ENCODE measurements around the gene CLCN2.

The CLCN2 gene

DNA sequence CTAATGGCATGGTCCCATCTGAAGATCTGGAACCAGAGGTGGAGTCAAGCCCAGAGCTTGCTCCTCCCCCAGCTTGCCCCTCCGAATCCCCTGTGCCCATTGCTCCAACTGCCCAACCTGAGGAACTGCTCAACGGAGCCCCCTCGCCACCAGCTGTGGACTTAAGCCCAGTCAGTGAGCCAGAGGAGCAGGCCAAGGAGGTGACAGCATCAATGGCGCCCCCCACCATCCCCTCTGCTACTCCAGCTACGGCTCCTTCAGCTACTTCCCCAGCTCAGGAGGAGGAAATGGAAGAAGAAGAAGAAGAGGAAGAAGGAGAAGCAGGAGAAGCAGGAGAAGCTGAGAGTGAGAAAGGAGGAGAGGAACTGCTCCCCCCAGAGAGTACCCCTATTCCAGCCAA lies 39.7 kb downstream of the CLCN2 start:
- no peak for DNase-seq

DNA sequence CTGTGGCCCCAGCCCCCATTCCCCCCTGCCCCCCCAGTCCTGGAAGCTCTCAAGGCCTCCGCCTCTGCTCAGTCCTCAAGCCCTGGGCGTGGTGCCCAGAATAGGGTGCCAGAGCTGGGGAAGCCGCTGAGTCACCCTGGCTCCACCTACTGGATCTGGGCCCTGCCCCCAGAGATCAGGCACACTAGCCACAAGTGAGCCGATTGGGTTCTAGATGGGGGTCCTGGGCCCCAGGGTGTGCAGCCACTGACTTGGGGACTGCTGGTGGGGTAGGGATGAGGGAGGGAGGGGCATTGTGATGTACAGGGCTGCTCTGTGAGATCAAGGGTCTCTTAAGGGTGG lies 41.3 kb downstream of the CLCN2 start:
- DNase-seq = peak; percentile 14 to 52

DNA sequence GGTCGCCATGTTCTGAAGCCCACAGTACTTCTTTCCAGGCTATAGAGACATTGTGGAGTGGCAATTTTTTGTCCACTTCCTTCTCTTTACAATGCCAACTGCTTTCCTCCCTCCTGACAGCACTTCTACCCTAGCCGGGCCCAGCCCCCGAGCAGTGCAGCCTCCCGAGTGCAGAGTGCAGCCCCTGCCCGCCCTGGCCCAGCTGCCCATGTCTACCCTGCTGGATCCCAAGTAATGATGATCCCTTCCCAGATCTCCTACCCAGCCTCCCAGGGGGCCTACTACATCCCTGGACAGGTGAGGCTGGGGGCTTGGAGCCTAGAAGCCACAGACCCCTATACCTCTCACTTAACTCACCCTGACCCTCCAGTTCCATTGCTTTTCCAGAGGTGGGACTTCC lies 44.2 kb downstream of the CLCN2 start:
- no peak for DNase-seq

DNA sequence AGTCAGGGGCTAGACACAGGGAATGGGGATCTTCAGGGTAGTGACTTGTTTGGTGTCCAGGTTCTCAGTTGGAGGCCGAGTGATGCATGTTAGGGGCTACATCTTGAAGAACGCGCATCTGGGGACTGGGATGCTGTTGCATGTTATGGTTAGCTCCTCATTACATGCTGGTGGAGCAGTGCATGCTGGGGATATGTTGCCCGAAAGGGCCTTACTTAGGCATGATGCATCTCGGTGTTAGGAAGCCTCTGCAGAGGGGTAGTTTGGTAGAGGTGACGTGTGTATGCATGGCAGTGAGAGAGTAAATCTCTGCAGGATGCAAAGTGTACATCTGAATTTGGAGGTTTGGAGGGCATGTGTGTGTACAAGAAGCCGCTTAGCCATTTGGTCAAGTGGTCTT lies 44.6 kb downstream of the CLCN2 start:
- DNase-seq = no peak

DNA sequence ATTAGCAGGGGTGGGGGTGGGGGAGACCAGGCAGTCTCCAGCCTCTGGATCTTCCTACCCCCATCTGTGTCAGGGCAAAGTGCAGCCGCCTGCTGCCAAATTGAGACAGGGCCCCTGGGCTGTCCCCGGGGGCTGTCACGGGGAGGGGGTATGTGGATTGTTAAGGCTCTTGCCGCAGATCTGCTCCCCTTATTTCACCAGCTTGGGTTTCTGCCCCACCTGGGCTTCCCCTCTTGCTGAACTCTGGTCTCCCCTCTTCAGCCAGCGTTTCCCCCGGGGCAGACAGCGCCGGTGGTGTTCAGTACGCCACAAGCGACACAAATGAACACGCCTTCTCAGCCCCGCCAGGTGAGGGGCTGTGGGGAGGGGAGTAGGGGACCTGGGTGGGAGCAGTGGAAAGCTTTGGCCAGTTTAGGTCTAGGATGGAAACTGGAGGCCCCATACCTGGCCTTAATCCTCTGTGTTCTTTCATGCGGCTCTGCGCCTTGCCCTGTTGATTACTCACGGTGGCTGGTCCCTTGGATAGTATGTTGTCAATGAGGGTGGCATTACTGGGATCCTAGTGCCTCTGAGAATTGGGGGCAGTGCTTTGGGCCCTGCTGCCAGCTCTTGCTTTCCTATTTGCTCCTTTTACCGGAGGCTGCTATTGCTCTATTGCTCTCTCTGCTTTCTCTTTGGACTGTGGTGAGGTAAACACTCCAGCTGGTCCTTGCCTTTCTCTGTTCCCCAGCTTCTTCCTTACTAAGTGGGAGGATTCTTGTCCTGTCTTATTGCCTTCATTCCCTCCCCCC lies 45.3 kb downstream of the CLCN2 start:
- DNase-seq = no peak

DNA sequence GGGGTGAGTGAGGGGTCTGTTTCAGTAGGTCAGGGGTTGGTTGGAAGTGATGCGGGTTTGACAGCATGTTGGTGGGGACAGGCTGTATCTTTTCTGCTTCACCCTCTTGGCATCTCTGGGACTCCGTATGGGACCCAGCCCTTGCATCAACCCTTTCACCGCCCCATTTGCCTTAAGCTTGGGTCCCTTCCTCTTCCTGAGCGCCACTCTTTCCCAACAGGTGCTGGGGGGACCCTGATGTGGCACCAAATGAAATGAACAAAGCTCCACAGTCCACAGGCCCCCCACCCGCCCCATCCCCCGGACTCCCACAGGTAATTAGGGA lies 45.9 kb downstream of the CLCN2 start:
- DNase-seq = no peak

DNA sequence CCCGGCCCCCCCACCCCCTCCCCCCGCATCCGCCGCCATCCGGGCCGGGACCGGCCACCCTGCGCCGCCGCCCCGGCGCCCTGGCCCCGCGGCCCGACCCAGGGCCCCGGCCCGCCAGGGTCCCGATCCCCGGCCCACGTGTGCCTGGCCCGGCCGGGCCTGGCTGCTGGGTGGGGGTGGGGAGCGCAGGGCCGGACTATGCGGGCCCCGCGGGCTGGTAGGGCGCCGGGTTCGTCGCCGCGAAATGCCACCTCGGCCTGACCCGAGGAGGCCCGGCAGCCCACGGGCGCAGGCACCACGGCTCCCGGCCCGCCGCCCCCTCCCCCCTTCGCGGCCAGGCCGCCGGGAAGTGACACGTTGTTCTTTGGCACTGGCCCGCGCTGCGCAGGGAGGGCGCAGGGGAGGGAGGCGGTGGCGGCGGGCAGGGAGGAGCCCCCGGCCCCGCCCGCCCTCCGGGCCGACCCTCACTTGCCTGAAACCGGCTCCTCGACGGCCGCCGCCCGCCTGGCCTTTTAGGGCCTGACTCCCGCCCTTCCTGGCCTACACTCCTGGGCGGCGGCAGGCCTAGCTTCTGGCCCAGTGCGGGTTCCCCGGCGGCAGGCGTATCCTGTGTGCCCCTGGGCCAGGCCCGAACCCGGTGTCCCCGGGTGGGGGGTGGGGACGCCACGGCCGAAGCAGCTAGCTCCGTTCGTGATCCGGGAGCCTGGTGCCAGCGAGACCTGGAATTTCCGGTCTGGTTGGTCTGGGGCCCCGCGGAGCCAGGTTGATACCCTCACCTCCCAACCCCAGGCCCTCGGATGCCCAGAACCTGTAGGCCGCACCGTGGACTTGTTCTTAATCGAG lies 46.5 kb downstream of the CLCN2 start:
- DNase-seq = peak in 1 of 2 experiments; percentile 23

DNA sequence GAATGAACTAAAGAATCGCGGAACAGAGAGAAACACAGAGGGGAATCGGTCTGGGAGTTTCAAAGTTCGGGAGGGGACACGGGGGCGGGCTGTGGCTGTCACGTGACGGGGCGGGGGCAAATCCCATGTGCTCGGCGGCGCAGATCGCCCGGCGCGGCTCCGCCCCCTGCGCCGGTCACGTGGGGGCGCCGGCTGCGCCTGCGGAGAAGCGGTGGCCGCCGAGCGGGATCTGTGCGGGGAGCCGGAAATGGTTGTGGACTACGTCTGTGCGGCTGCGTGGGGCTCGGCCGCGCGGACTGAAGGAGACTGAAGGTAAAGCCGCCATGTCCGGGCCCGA lies 47.1 kb downstream of the CLCN2 start, which contains the start of gene EIF4G1:
Gene EIF4G1, plus strand, starts transcription at position 244 of the 337 bp plus-strand sequence. CDS start 1,191 bp downstream, outside the sequence.
- DNase-seq = peak; percentile 77 to 90

DNA sequence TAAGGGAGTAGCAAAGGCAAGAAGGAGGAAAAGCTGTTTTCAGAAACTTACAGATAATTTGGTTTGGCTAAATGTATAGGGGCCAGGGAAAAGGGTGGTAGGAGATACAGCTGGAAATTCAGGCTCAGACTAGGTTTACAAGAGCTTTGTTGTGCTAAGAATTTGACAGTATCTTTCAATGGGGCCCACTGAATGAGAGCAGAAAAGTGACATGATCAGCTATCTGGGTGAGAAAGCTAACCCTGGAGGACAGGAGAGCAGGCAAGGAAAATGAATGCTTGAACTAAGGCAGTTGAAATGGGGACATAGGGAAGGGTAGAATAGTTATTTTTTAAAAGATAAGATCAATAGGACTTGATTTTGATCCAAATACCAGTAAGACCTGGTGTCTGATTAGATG lies 49.8 kb downstream of the CLCN2 start:
- DNase-seq = no peak

DNA sequence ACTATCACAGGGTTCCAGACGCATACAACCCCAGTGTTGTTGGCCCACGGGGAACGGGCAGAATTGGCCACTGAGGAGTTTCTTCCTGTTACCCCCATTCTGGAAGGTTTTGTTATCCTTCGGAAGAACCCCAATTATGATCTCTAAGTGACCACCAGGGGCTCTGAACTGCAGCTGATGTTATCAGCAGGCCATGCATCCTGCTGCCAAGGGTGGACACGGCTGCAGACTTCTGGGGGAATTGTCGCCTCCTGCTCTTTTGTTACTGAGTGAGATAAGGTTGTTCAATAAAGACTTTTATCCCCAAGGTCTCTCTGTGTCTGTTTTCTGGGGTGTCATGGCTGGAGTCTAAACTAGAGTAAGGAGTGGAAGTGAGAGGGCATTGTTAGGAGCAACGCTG lies 52.7 kb downstream of the CLCN2 start:
- no peak for DNase-seq

DNA sequence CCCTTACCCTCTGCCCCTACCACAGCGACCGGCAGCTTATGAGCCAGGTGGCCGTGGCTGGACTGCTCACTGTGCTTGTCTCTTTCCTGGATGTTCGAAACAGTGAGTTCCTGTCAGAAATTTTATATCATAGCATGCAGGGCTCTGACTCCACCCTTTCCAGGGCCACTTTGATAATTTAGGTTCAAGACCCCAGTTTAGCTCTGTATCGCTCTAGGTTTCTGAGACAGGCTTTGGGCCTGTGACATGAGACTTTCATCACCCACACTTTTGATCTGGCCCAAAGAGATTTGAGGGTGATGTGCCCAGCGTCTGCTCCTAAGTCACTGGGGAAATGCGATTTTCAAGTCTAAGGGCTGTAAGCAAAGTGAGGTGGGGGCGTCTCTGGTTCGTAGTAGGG lies 53.5 kb downstream of the CLCN2 start:
- DNase-seq = no peak

DNA sequence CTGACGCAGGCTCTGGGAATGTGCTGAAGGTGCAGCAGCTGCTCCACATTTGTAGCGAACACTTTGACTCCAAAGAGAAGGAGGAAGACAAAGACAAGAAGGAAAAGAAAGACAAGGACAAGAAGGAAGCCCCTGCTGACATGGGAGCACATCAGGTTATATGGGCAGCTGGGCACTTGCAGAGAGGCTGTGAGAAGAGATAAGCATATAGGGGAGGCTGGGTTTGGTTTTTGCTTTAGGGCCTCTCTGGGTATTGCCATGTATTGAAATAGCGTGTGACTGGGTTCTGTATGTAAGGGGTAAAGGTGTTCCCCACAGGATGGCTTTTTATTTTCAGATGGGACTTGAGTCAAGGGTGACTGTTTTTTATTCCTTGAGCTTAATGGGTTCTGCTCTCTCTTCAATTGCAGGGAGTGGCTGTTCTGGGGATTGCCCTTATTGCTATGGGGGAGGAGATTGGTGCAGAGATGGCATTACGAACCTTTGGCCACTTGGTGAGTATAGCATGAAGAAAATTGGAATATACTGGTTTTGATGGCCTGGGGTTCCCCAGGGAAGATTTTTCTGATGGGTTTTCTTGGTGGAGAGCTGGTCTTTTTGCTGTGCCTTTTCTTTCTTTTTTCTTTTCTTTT lies 54.9 kb downstream of the CLCN2 start:
- no peak for DNase-seq

DNA sequence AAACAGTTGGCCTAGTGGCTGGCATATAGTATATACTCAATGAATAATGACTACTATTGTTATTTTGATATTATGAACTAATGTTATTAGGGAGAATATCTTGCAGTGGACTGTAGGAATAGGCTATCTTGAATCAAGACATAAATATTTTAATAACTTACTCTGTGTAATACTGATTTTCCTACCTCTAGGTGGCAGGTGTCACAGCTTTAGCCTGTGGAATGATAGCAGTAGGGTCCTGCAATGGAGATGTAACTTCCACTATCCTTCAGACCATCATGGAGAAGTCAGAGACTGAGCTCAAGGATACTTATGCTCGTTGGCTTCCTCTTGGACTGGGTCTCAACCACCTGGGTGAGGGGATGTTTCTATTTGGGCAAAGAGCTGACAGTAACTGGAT lies 55.8 kb downstream of the CLCN2 start:
- DNase-seq = no peak

DNA sequence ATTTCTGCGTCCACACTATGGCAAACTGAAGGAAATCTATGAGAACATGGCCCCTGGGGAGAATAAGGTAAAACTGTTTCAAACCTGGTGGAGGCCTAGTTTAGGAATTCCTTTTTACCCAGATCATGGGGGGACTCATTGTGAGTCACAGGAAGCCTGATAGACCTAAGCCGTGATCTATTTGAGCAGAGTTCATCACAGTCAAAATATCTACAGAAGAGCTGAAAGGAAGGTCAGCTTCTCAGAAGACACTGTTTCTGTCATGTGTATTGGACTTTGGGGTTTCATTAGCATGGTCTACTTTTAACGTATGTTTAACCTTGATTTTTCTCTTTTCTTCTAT lies 61.1 kb downstream of the CLCN2 start:
- DNase-seq = no peak

DNA sequence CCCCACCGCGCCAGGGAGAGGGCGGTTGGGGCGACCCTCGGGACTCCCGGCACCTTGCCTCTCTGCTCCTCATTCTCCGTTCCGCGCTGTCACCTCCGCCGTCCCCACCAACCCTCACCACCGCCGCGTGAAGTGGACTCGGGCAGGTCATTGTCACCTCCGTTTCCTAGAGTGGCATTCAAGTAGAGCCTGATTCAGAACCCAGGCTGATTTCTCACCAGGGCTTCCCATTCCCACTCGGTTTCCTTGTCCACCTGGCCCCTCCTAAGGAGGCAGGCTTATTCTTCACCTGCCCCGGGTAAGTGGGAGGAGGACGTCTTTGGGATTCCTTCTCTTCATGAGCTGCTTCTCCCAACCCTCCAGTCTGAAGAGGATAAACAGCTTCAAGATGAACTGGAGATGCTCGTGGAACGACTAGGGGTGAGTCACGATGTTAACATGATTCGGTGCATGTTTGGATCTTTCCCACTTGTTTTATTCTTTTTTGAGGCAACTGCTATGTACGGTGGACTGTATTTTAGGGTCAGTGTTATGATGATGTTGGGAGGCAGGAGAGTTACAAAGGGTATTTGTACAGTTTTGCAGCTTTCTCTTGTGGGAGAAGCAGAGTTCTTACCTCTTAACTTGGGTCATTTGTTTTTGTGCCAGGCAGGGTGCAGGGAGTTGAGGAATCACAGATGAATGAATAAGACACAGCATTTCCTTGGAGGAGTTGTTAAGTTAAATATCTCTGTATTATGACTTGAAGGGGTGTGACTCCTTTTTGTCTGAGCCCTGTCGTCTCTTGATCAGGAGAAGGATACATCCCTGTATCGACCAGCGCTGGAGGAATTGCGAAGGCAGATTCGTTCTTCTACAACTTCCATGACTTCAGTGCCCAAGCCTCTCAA lies 61.7 kb downstream of the CLCN2 start:
- DNase-seq = no peak

DNA sequence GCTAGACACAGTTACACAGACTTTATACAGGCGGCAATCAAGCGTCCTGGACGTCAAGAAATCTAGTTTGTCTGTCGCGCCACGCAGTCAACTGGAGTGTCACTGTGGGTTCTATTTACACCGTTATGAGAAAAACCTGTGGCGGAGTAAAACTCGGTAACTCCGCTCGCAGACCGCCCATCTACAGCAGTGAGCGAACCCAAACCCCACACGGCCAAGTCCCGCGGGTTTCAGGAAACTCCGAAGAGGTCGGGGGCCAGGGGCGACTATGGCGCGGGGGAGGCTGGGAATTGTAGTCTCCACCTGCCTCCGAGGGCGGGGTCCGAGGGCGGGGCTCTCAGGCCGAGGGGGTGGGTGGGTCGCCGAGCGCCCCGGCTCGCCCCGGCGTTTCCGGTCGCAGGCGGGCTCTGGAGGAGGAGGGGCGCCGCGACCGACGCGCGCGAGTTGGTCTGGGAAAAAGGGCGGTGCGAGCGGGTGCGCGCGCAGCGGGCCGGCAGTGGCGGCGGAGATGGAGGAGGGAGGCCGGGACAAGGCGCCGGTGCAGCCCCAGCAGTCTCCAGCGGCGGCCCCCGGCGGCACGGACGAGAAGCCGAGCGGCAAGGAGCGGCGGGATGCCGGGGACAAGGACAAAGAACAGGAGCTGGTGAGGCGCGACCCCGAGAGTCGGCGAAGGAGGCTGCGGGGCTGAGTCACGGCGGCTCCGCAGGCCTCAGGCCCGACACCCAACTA lies 62.5 kb downstream of the CLCN2 start, which contains the start of gene PSMD2:
Gene PSMD2, plus strand, starts transcription at position 483 of the 729 bp plus-strand sequence. Its CDS starts 26 bp downstream, at position 509.
- DNase-seq = peak; percentile 92 to 98

DNA sequence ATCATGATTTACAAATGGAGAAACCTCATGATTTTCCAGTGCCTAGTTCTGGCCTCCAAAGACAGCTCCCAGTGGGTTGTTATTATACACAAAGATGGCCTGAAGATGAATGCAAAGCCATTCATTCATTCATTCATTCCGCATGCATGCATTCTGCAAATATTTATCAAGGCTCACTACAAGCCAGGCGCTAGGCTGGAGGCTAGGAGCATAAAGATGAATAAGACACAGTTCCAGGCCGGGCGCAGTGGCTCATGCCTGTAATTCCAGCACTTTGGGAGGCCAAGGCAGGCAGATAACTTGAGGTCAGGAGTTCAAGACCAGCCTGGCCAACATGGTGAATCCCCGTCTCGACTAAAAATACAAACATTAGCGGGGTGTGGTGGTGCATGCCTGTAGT lies 64.8 kb downstream of the CLCN2 start:
- no peak for DNase-seq

Data from SHP77 (cell line).